GM19328 (cell line): Measurements from ENCODE around the gene UIMC1.
"Not testable (repeated sequence)": the region's sequence is repeated elsewhere in the genome, so short reads cannot be mapped to it uniquely, and the experiment has no call there.

Experiments
- ATAC-seq: cut with Tn5 transposase; IDR thresholded peaks from one replicate; pipeline ENCODE4 v1.9.1; 2021; ENCODE audit warnings: mild to moderate bottlenecking, moderate library complexity; ENCODE audit not compliant: unreplicated experiment

The UIMC1 gene

DNA sequence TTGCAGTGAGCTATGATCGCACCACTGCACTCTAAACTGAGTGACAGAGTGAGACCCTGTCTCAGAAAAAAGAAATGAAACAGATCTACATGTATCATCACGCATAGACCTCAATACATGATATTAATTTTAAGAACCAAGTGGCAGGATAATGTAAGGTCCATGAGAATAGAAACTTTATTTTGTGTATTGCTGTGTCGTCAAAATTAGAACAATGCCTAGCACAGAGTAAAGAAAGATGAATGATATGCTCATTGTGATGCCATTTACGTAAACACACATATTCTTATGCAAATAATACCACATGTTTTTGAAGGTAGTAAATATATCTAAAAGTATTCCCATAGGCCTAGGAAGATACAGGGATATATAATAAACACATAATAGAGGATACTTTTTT is 3.6 kb upstream of the UIMC1 start:
- no peak for ATAC-seq

DNA sequence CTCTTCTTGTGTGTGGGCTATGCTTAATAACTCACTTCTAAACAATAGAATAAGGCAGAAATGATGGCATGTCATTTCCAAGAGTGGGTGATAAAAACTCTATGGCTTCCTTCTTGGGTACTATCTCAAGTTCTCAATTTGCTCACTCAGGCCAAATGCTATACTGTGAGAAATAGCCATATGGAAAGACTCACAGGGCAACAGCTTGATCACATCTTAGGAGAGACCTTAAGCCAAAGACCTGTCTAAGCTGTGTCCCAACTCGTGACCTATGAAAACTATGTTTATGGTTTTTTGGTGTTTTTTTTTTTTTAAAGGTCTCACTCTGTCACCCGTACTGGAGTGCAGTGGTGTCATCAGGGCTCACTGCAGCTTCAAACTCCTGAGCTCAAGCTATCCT is 2.1 kb upstream of the UIMC1 start:
- ATAC-seq: no peak

DNA sequence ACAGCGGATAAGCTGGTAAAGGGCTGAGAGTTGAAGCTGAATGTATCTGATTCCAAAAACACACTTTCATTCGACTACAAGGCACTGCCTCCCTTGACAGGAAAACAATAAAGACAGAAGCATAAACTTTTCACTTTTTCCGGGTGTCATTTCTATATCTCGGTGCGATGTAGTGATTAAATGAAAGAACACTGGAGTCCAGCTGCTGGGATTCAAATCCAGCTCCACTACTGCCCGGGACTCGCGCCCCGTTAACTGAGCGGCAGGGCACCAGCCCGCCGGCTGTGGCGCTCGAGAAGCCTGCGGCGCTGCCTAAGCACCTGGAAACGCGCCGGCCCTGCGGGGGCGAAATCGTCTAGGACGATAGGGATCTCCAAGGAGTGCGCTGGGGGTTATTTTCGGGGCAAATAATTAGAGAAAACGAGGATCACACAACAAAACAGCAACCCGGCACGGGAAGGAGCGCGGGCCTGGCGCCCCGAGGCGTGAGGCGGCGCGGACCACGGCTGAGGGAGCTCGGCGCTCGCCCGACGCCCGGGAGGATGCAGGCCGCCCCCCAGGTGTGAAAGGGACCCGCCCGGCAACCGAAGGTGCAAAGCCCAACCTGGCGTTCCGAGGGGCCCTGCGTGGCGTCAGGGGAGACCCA is 837 bp downstream of the UIMC1 start:
- ATAC-seq: peak; percentile 33

DNA sequence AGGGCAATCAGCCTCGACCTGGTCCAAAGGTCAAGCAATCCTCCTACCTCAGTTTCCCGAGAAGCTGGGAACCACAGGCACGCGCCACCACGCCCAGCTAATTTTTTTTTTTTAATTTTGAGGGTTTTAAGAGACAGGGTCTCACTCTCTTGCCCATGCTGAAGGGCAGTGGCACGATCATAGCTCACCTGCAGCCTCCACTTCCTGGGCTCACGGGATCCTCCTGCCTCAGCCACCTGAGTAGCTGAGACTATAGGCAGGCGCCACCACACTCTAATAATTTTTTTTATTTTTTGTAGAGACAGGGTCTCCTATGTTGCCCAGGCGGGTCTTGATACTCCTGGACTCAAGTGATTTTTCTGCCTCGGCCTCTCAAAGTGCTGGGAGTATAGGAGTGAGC is 1.6 kb downstream of the UIMC1 start:
- no peak for ATAC-seq

DNA sequence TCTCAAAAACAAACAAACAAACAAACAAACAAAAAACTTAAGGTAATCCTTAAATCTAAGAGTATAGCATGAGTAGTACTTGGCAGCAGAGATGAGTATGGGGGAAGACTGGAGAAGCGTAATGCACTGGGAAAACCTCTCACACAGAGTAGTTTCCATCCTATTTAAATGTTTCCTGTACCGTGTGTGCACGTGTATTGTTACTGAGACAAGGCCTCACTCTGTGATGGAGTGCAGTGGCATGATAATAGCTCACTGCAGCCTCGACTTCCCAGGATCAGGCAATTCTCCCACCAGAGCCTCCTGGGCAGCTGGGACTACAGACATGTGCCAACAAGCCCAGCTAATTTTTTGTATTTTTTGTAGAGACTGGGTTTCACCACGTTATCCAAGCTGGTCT is 2.9 kb downstream of the UIMC1 start:
- no peak for ATAC-seq

DNA sequence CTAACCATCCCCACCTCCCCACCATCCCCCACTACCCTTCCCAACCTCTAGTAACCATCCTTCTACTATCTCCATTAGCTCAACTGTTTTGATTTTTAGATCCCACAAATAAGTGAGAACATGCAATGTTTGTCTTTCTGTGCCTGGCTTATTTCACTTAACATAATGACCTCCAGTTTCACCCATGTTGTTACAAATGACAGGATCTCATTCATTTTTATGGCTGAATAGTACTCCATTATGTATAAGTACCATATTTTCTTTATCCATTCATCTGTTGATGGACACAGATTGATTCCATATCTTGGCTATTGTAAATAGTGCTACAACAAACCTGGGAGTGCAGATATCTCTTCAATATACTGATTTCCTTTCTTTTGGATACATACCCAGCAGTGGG is 7.1 kb downstream of the UIMC1 start:
- ATAC-seq: not testable (repeated sequence)

DNA sequence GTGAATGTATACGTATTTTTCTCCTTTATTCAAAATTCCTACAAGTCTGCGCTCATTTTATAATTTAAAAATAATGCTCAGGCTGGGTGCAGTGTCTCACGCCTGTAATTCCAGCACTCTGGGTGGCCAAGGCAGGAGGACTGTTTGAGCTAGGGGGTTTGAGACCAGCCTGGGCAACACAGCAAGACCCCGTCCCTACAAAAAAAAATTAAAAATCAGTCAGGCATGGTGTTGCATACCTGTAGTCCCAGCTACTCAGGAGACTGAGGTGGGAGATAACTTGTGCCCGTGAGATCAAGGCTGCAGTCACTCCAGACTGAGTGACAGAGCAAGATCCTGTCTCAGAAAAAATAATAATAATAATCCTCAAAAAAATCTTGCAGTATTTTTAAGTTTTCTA is 7.8 kb downstream of the UIMC1 start:
- no peak for ATAC-seq

DNA sequence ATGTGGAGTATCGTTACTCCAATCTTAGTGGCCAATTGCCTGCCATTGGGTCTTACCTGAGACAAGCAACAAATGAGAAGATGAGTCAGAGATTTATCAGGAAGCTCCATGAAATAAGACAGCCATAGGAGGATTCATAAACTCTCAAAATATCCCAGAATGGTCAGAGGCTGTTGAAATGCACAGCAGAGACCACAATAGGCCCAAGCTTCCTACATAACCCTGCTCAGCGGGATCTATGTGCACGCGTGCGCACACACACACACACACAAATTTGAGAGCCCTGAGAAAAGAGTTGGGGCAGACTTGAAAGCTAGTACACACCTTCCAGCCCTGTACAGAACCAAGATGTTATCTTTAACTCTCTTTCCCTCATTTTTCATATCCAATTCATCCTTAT is 9.8 kb downstream of the UIMC1 start:
- no peak for ATAC-seq

DNA sequence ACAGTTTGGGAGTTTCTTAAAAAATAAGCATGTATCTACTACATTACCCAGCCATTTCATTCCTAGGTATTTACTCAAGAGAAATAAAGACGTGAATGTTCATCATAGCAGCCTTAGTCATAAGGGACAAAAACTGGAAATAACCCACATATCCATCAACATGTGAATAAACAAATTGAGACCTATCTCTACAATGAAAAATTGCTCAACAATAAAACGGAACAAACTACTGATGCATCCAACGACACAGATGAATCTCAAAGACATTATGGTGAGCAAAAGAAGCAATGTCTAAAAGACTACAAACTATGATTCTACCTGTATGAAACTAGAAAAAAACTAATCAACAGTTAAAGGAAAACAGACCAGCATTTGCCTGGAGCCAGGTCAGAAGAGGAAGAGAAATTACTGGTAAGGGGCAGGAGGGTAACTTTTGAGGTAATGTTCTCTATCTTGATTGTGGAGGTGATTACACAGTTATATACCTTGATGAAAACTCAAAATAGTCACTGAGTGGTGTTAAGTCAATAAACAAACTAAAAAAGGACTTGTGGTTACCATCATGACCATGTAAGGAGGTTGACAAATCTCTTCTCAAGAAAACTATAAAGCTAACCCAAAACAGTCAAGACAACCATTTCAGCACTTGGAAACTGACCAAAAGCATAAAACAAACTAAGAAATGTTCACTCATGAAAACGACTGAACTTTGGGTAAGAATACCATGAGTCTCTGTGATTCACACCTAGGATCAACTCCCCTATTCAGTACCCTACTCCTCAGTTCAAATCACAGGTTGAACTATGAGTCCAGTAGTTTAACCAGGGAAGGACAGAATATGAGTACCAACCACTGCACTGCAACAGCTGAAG is 10.4 kb downstream of the UIMC1 start:
- no peak for ATAC-seq

DNA sequence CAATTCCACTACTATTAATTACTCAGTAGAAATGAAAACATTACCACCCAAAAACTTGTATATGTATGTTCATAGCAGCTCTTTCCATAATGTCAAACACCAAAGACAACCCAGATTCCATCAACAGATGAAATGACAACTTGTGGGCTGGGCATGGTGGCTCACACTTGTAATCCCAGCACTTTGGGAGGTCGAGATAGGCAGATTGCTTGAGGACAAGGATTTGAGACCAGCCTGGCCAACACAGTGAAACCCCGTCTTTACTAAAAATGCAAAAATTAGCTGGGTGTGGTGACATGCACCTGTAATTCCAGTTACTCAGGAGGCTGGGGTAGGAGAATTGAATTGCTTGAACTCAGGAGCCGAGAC is 11.5 kb downstream of the UIMC1 start:
- ATAC-seq: no peak

DNA sequence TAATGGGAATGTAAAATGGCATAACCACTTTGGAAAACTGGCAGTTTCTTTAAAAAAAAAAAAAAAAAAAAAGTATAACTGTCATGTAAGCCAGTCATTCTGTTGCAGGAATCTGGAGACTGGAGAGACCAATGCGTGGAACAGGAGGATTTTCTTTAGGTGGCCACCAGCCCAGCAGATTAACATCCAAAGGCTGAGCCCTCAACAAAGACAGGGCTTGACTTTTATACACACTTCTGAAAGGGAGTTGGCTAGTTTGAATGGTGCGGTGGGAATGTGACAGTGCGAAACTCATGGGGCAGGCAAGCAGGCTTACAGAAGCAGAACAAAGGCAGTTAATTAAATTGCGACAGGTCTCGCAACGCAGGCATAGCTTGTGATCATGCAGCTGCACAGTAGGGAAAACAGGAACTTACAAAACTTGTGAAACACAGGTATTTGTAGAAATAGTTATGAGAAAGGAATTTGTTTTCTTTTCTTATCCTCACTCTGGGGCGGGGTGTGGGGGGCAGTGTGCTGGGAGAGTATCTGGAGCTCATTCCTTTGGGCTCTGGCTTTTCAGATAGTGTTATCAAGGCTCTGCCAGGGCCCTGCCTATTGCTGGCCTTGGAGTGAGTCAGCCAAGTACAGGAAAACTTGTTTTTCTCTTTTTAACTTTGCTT is 12.0 kb downstream of the UIMC1 start:
- no peak for ATAC-seq

DNA sequence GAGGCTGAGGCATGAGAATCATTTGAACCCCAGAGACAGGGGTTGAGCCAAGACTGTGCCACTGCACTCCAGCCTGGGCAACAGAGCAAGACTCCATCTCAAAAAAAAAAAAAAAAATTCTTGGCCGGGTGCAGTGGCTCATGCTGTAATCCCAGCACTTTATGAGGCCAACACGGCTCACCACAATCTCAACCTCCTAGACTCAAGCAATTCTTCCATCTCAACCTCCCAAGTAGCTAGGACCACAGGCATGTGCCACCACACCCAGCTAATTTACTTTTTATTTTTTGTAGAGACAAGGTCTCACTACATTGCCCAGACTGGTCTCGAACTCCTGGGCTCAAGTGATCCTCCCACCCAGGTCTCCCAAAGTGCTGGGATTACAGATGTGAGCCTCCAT is 13.5 kb downstream of the UIMC1 start:
- ATAC-seq: not testable (repeated sequence)

DNA sequence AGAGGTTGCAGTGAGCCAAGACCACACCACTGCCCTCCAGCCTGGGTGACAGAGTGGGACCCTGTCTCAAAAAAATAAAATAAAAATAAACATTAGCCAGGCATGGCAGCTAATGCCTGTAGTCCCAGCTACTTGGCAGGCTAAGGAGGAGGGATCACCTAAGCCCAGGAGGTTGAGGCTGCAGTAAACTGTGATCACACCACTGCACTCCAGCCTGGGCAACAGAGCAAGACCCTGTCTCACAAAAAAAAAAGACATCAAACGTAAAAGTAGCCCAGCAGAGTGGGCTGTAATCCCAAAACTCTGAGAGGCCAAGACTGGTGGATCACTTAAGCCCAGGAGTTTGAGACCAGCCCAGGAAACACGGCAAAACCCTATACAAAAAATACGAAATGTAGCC is 19.0 kb downstream of the UIMC1 start:
- no peak for ATAC-seq

DNA sequence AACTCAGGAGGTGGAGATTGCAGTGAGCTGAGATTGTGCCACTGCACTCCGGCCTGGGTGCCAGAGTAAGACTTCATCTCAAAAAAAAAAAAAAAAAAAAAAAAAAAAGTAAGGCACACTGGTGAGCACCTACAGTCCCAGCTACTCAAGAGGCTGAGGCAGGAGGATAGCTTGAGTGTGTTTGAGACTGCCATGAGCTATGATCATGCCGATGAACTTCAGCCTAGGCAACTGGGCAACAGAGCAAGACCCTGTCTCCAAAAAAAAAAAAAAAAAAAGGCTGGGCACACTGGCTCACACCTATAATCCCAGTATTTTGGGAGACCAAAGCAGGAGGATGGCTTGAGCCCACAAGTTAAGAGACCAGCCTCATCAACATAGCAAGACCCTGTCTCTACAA is 20.3 kb downstream of the UIMC1 start:
- no peak for ATAC-seq

DNA sequence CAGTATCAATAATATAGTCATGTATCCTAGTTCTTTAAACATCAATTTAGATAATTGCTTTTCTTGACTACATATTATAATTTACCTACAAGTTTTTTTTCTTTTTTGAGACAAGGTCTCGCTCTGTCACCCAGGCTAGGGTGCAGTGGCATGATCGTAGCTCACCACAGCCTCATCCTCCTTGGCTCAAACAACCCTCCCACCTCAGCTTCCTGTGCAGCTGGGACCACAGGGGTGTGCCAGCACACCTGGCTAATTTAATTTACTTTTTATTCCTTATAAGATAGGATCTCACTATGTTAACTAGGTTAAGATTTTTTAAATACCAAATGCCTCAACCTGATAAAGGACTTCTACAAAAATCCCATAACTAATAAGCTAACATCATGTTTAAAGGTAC is 21.1 kb downstream of the UIMC1 start:
- ATAC-seq: no peak

DNA sequence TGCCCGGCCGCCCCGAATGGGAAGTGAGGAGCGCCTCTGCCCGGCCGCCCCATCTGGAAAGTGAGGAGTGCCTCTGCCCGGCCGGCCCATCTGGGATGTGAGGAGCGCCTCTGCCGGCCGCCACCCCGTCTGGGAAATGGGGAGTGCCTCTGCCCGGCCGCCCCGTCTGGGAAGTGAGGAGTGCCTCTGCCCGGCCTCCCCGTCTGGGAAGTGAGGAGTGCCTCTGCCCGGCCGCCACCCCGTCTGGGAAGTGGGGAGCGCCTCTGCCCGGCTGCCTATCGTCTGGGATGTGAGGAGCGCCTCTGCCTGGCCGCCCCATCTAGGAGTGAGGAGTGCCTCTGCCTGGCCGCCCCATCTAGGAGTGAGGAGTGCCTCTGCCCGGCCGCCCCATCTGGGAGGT is 22.4 kb downstream of the UIMC1 start:
- ATAC-seq: not testable (repeated sequence)

DNA sequence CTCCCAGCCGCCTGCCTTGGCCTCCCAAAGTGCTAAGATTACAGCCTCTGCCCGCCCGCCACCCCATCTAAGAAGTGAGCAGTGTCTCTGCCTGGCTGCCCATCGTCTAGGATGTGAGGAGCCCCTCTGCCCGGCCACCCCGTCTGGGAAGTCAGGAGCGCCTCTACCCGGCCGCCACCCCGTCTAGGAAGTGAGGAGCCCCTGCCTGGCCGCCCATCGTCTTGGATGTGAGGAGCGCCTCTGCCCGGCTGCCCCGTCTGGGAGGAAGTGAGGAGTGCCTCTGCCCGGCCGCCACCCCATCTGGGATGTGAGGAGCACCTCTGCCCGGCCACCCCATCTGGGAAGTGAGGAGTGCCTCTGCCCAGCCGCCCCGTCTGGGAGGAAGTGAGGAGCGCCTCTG is 23.0 kb downstream of the UIMC1 start:
- ATAC-seq: not testable (repeated sequence)

DNA sequence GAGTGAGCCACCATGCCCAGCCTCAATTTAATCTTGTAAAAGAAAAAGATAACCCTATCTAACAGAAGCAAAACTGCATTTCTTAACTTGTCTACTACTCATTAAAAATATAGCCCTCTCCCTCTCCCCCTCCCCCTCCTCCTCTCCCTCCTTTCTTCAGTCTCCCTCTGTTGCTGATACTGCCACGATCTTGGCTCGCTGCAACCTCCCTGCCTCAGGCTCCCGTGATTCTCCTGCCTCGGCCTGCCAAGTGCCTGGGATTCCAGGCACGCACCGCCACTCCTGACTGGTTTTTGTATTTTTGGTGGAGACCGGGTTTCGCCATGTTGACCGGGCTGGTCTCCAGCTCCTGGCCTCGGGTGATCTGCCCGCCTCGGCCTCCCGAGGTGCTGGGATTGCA is 23.5 kb downstream of the UIMC1 start:
- ATAC-seq: not testable (repeated sequence)

DNA sequence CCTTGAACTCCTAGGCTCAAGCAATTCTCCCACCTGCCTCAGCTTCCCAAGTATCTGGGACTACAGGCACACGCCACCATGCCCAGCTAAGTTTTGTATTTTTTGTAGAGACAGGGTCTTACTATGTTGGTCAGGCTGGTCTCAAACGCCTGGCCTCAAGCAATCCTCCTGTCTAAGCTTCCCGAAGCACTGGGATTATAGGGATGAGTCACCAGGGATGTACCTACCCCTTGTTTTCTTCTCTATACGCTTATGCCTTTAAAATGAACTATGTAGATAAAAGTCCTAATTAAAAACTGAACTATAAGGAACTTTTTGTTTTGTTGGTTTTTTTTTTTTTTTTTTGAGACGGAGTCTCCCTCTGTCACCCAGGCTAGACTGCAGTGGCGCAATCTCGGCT is 25.8 kb downstream of the UIMC1 start:
- ATAC-seq: no peak

DNA sequence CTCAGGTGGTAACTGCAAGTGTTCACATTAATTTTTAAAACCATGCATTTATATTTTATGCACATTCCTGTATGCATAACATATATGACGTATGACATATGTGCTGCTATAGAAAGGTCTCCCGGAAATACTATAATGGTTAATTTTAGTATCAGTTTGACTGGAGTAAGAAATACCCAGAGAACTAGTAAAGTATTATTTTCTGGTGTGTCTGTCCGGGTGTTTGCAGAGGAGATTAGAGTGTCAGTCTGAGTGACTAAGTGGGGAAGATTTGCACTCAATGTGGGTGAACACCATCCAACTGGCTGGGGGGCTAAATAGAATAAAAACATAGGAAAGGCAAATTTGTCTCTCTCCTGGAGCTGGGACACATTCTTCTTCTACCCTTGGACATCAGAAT is 26.9 kb downstream of the UIMC1 start:
- ATAC-seq: no peak

DNA sequence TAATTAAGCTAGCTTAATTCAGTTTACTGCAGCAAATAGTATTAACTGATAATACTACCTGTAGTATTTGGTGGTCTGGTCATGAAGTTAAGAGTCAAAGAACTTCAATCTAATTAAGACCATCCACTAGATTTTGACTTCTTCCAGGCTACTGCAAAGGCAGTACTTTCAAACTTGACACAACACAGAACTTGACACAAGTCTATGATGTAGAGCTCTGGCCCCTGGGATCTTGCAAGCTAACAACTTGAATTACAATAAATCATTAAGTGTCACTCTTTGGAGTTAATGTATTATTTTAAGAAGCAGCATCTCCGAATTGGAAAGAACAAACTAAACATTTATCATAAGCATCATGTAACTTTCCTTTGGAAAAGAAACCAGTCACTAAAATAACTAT is 40.9 kb downstream of the UIMC1 start:
- ATAC-seq: no peak

DNA sequence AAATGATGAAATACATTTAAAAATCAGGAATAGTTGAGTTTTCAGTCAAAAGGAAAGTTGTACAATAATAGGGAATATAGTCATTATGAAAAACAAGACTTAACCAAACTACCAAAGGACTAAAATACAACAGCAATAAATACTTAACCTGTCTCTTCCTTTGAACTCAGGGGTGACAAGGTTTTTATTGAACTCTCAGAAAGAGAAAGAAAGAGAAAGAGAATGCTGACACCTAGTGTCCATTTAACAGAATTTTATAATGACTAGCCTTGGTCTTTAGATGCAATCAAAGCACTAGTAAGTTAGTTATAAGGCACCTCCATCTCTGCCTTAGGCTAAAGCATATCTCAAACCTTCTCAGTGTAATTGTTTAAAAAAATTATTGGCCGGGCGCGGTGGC is 47.5 kb downstream of the UIMC1 start:
- no peak for ATAC-seq
